K562 (cell line): ENCODE data around the gene HSPA4. TPM values are rescaled to one million over a fixed set of nuclear protein-coding genes. Genes with fewer than 3 reads are reported as not detected.
A peak's percentile ranks its signal among the peaks of the same experiment; 100 is the strongest.

Experiments
- ARID1B ChIP-seq: fragments of 450-650 bp; IDR thresholded peaks from 2 replicates; pipeline ENCODE4 v1.6.1; 2016; ENCODE audit warnings: antibody characterized with exemption, mild to moderate bottlenecking, inconsistent platforms
- CBFA2T3 ChIP-seq: fragments of 450-650 bp; IDR thresholded peaks from 2 replicates; pipeline ENCODE4 v1.6.1; 2017
- CBX1 ChIP-seq: sonication (generic); IDR thresholded peaks from 2 replicates; pipeline ENCODE4 v1.6.1; 2016; ENCODE audit warnings: antibody characterized with exemption, low read depth, mild to moderate bottlenecking
- HCFC1 ChIP-seq: IDR thresholded peaks from 2 replicates; pipeline ENCODE4 v1.6.1; 2012; ENCODE audit warnings: low read depth, low read length, improper control_type of control experiment
- HDAC2 ChIP-seq: fragments of 450-650 bp; IDR thresholded peaks from 2 replicates; pipeline ENCODE4 v1.6.1; 2016; ENCODE audit warnings: mild to moderate bottlenecking
- MCM3 ChIP-seq: fragments of 450-650 bp; IDR thresholded peaks from 2 replicates; pipeline ENCODE4 v1.6.1; 2016
- MECOM ChIP-seq: fragments of 250-450 bp; sonication (Bioruptor Pico); IDR thresholded peaks from 2 replicates; pipeline ENCODE4 v1.8.0; 2022; ENCODE audit warnings: inconsistent platforms
- MXI1 ChIP-seq: IDR thresholded peaks from 2 replicates; pipeline ENCODE4 v1.6.1; 2011; ENCODE audit warnings: low read depth, mild to moderate bottlenecking, improper control_type of control experiment, low read length
- PHB ChIP-seq: fragments of 250-450 bp; sonication (Bioruptor Pico); IDR thresholded peaks from 2 replicates; pipeline ENCODE4 v1.5.0; 2021
- POLR2AphosphoS2 ChIP-seq: IDR thresholded peaks from 2 replicates; pipeline ENCODE4 v1.6.1; 2012; ENCODE audit warnings: low read length, improper control_type of control experiment
- POLR3G ChIP-seq: IDR thresholded peaks from 2 replicates; pipeline ENCODE4 v1.6.1; 2011; ENCODE audit not compliant: insufficient read length, insufficient replicate concordance; ENCODE audit errors: extremely low read depth
- SMARCB1 ChIP-seq: IDR thresholded peaks from 2 replicates; pipeline ENCODE4 v1.6.1; 2011; ENCODE audit warnings: improper control_type of control experiment, low read depth; ENCODE audit not compliant: insufficient read length
- SOX6 ChIP-seq: fragments of 450-650 bp; IDR thresholded peaks from 2 replicates; pipeline ENCODE4 v1.6.1; 2014; ENCODE audit warnings: mild to moderate bottlenecking
- SRSF1 ChIP-seq: fragments of 200-400 bp; formaldehyde crosslinking; IDR thresholded peaks from 2 replicates; pipeline ENCODE4 v1.6.1; 2017; ENCODE audit warnings: mild to moderate bottlenecking, low read depth, low read length, moderate library complexity
- TBL1XR1 ChIP-seq, 2 experiments: IDR thresholded peaks; 2 replicates each; pipeline ENCODE4 v1.6.1; 2012; ENCODE audit warnings: improper control_type of control experiment in 2 of 2, low read length in 2 of 2, mild to moderate bottlenecking in 1 of 2
- XRCC5 ChIP-seq: fragments of 200-400 bp; formaldehyde crosslinking; IDR thresholded peaks from 2 replicates; pipeline ENCODE4 v1.6.1; 2017; ENCODE audit warnings: low read depth, mild to moderate bottlenecking, low read length
- ZNF146 ChIP-seq: IDR thresholded peaks from one replicate; pipeline ENCODE4 v1.6.1; 2018; ENCODE audit warnings: missing compliant biosample characterization; ENCODE audit not compliant: unreplicated experiment
- ZNF41 ChIP-seq: fragments of 250-450 bp; sonication (Bioruptor Pico); conservative IDR thresholded peaks from 2 replicates; pipeline ENCODE4 v1.4.0; 2020; ENCODE audit warnings: mild to moderate bottlenecking
- ZNF561 ChIP-seq: fragments of 450-650 bp; formaldehyde crosslinking; conservative IDR thresholded peaks from 2 replicates; pipeline ENCODE4 v1.4.0; 2020; ENCODE audit warnings: mild to moderate bottlenecking, moderate library complexity
- ZNF77 ChIP-seq: fragments of 250-450 bp; sonication (Bioruptor Pico); IDR thresholded peaks from 2 replicates; pipeline ENCODE4 v1.5.0; 2020
- ZSCAN29 ChIP-seq: fragments of 450-650 bp; IDR thresholded peaks from 2 replicates; pipeline ENCODE4 v1.6.1; 2017
- polyA plus RNA-seq, 8 experiments: library from polyadenylated mRNA; depleted of rRNA in 4 of 8; stranded (reverse) in 5 of 8; unstranded in 3 of 8; fragments of >200 nt; fragmentation: Nextera tagmentation in 2 of 8; fragmentation: Illumina TruSeq in 1 of 8; extraction: Ambion mirVana in 2 of 8; extraction: Trizol in 1 of 8; gene quantifications; 2 replicates each; pipeline versions ENCODE4 v1.2.1 to v1.2.3, GENCODE V29; 2011 to 2014; ENCODE audit warnings: inconsistent platforms in 1 of 8, missing spikeins in 1 of 8
- total RNA-seq, 7 experiments: library from RNA; depleted of rRNA in 6 of 7; stranded (reverse); fragments of >200 nt in 6 of 7; fragmentation: Illumina TruSeq in 2 of 7; extraction: Trizol in 2 of 7; gene quantifications; 2 replicates each; pipeline versions ENCODE4 v1.2.1 to v1.2.3, GENCODE V29; 2011 to 2021; ENCODE audit warnings: low replicate concordance in 1 of 7
- TF ChIP-seq, protein P1 (sequence below): fragments of 450-650 bp; formaldehyde crosslinking; IDR thresholded peaks from 2 replicates; pipeline ENCODE4 v1.4.0; 2020; ENCODE audit warnings: mild to moderate bottlenecking, moderate library complexity
- TF ChIP-seq, protein P2 (sequence below), 2 experiments: fragments of 250-450 bp in 1 of 2; fragments of 450-650 bp in 1 of 2; sonication (Bioruptor Pico) in 1 of 2; IDR thresholded peaks; 2 replicates each; pipeline versions ENCODE4 v1.6.1 to v1.8.0; 2016 to 2021; ENCODE audit warnings: mild to moderate bottlenecking in 2 of 2, moderate library complexity in 2 of 2, missing compliant biosample characterization in 1 of 2, missing genetic modification characterization in 1 of 2
- TF ChIP-seq, protein P3 (sequence below): IDR thresholded peaks from 2 replicates; pipeline ENCODE4 v1.6.1; 2016; ENCODE audit warnings: missing genetic modification characterization, missing compliant biosample characterization
- TF ChIP-seq, protein P4 (sequence below): fragments of 450-650 bp; conservative IDR thresholded peaks from 2 replicates; pipeline ENCODE4 v1.6.1; 2016; ENCODE audit warnings: missing genetic modification characterization, low read depth, mild to moderate bottlenecking, missing compliant biosample characterization, moderate library complexity
- TF ChIP-seq, protein P5 (sequence below): fragments of 450-650 bp; conservative IDR thresholded peaks from 2 replicates; pipeline ENCODE4 v1.6.1; 2016; ENCODE audit warnings: missing genetic modification characterization, low read depth, mild to moderate bottlenecking, control low read depth, missing compliant biosample characterization

The HSPA4 gene
- total and polyA plus RNA-seq, 9 of the 15 experiments (the other 6 are each of a cell fraction or from before 2014, with no cell fraction given) = 90.3 to 286 (median 148) TPM

DNA sequence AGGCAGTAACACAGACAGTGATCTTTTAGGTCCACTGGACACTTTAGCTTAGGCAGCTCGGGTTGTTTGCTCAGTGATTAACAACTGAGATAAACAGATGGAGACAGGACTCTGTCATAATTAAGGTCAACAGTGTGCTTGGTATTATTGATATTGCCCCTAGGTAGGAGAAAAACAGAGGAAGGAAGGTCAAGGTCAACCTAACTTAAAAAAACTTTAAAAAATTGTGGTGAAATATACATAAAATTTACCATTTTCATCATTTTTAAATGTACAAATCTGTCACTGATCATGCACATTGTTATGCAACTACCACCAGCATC lies 2.1 kb upstream of the HSPA4 start (continued):
- TF ChIP-seq, protein P1, sequence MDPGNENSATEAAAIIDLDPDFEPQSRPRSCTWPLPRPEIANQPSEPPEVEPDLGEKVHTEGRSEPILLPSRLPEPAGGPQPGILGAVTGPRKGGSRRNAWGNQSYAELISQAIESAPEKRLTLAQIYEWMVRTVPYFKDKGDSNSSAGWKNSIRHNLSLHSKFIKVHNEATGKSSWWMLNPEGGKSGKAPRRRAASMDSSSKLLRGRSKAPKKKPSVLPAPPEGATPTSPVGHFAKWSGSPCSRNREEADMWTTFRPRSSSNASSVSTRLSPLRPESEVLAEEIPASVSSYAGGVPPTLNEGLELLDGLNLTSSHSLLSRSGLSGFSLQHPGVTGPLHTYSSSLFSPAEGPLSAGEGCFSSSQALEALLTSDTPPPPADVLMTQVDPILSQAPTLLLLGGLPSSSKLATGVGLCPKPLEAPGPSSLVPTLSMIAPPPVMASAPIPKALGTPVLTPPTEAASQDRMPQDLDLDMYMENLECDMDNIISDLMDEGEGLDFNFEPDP = no peak
- no peak for TF ChIP-seq POLR2AphosphoS2
- TF ChIP-seq, protein P2, sequence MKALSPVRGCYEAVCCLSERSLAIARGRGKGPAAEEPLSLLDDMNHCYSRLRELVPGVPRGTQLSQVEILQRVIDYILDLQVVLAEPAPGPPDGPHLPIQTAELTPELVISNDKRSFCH (CRISPR knock-in tag; IDR thresholded peaks at IDR 0.05) = no peak
- TF ChIP-seq, protein P2 (tag; IDR thresholded peaks at IDR 0.05) = no peak
- TF ChIP-seq CBFA2T3 = peak; percentile 58
- no peak for TF ChIP-seq ZSCAN29
- TF ChIP-seq ZNF561 (CRISPR knock-in tag) = no peak
- no peak for TF ChIP-seq MECOM (CRISPR knock-in tag)
- TF ChIP-seq ARID1B = peak; percentile 75
- TF ChIP-seq SRSF1 = no peak
- TF ChIP-seq MCM3 = no peak
- TF ChIP-seq, protein P3, sequence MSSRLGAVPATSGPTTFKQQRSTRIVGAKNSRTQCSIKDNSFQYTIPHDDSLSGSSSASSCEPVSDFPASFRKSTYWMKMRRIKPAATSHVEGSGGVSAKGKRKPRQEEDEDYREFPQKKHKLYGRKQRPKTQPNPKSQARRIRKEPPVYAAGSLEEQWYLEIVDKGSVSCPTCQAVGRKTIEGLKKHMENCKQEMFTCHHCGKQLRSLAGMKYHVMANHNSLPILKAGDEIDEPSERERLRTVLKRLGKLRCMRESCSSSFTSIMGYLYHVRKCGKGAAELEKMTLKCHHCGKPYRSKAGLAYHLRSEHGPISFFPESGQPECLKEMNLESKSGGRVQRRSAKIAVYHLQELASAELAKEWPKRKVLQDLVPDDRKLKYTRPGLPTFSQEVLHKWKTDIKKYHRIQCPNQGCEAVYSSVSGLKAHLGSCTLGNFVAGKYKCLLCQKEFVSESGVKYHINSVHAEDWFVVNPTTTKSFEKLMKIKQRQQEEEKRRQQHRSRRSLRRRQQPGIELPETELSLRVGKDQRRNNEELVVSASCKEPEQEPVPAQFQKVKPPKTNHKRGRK (tag) = no peak
- TF ChIP-seq MXI1 = no peak
- TF ChIP-seq, protein P4, sequence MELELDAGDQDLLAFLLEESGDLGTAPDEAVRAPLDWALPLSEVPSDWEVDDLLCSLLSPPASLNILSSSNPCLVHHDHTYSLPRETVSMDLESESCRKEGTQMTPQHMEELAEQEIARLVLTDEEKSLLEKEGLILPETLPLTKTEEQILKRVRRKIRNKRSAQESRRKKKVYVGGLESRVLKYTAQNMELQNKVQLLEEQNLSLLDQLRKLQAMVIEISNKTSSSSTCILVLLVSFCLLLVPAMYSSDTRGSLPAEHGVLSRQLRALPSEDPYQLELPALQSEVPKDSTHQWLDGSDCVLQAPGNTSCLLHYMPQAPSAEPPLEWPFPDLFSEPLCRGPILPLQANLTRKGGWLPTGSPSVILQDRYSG (tag) = no peak
- TF ChIP-seq ZNF41 = no peak
- peak in 1 of 2 experiments; percentile 62; a peak in 1 of 4 replicates for TF ChIP-seq TBL1XR1 (IDR thresholded peaks at IDR 0.05; ENCODE audit: low read length in 2 of 2)
- peak; percentile 69; the same call in 1 of the 2 replicates for TF ChIP-seq HDAC2
- TF ChIP-seq SOX6 = peak; percentile 83
- TF ChIP-seq, protein P5, sequence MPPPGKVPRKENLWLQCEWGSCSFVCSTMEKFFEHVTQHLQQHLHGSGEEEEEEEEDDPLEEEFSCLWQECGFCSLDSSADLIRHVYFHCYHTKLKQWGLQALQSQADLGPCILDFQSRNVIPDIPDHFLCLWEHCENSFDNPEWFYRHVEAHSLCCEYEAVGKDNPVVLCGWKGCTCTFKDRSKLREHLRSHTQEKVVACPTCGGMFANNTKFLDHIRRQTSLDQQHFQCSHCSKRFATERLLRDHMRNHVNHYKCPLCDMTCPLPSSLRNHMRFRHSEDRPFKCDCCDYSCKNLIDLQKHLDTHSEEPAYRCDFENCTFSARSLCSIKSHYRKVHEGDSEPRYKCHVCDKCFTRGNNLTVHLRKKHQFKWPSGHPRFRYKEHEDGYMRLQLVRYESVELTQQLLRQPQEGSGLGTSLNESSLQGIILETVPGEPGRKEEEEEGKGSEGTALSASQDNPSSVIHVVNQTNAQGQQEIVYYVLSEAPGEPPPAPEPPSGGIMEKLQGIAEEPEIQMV = no peak
- no peak for TF ChIP-seq POLR3G
- no peak for TF ChIP-seq CBX1
- no peak for TF ChIP-seq ZNF146 (CRISPR knock-in tag)
- TF ChIP-seq ZNF77 (CRISPR knock-in tag) = no peak
- TF ChIP-seq SMARCB1 = no peak
- no peak for TF ChIP-seq HCFC1
- TF ChIP-seq PHB (CRISPR knock-in tag) = no peak
- no peak for TF ChIP-seq XRCC5
